OCI-LY7 (cell line): ENCODE measurements around the gene MEF2D.

Experiments used
- CTCF ChIP-seq: fragments of 200-600 bp; sonication (generic); conservative IDR thresholded peaks from 2 replicates; pipeline ENCODE4 v1.5.1; 2014; ENCODE audit warnings: mild to moderate bottlenecking, antibody characterized with exemption, low read length, moderate library complexity, mixed read lengths
- EZH2phosphoT487 ChIP-seq: fragments of 200-600 bp; sonication (generic); IDR thresholded peaks from 2 replicates; pipeline ENCODE4 v1.6.1; 2018; ENCODE audit warnings: low read depth, borderline replicate concordance, mild to moderate bottlenecking, mixed run types, antibody characterized with exemption, low read length, moderate library complexity, mixed read lengths

GRCh38 chr1:156474966-156475365 is 25.6 kb downstream of the MEF2D start:
- TF ChIP-seq CTCF (no peak), EZH2phosphoT487 (no peak)
